GM23248 (cell line): ENCODE measurements around the gene C22orf31.

Source experiments
- EZH2 ChIP-seq: fragments of 200-600 bp; sonication (generic); IDR thresholded peaks from 2 replicates; pipeline ENCODE4 v1.6.1; 2018; ENCODE audit warnings: antibody characterized with exemption, mild to moderate bottlenecking; ENCODE audit not compliant: insufficient read depth, poor library complexity, severe bottlenecking
- EZH2phosphoT487 ChIP-seq: fragments of 200-600 bp; sonication (generic); IDR thresholded peaks from 2 replicates; pipeline ENCODE4 v1.6.1; 2018; ENCODE audit warnings: antibody characterized with exemption, moderate library complexity, mild to moderate bottlenecking, low read depth; ENCODE audit not compliant: insufficient read depth

- TF ChIP-seq EZH2phosphoT487 (no peak), EZH2 (no peak)
Observed at GRCh38 chr22:29048822-29049654, 12.6 kb downstream of the C22orf31 start.
